ENCODE results near the gene TBX21.

Gene TBX21

GRCh38 chr17:47694581-47695428 is 38.2 kb upstream of the TBX21 start:
- H3K4me3 ChIP-seq (ENCODE audit: low read depth, low read length), result peak overlapping the region; percentile 55
- in situ Hi-C loops (cut with HindIII; ENCODE audit: low sequenced_read_pairs), result no loop called here
- TF ChIP-seq CTCF (IDR thresholded peaks at IDR 0.05; ENCODE audit: low read depth, low read length), result no peak
- DNase-seq (ENCODE audit: low read depth, low spot score), result no peak

GRCh38 chr17:47695429-47696376 is 37.3 kb upstream of the TBX21 start:
- in situ Hi-C loops (cut with HindIII; ENCODE audit: low sequenced_read_pairs), result no loop called here
- no peak for DNase-seq (ENCODE audit: low read depth, low spot score)
- no peak for TF ChIP-seq CTCF (IDR thresholded peaks at IDR 0.05; ENCODE audit: low read depth, low read length)
- H3K4me3 ChIP-seq (ENCODE audit: low read depth, low read length), result no peak overlapping the region

- TF ChIP-seq CTCF (IDR thresholded peaks at IDR 0.05; ENCODE audit: low read depth, low read length), result no peak
- in situ Hi-C loops (cut with HindIII; ENCODE audit: low sequenced_read_pairs), result no loop called here
- no peak for DNase-seq (ENCODE audit: low read depth, low spot score)
- no peak overlapping the region for H3K4me3 ChIP-seq (ENCODE audit: low read depth, low read length)
Observed at GRCh38 chr17:47696717-47697642, 36.1 kb upstream of the TBX21 start.

- H3K4me3 ChIP-seq (ENCODE audit: low read depth, low read length), result no peak overlapping the region
- no peak for DNase-seq (ENCODE audit: low read depth, low spot score)
- TF ChIP-seq CTCF (IDR thresholded peaks at IDR 0.05; ENCODE audit: low read depth, low read length), result no peak
- in situ Hi-C loops (cut with HindIII; ENCODE audit: low sequenced_read_pairs), result no loop called here
Observed at GRCh38 chr17:47697906-47698711, 34.9 kb upstream of the TBX21 start.

- TF ChIP-seq CTCF (IDR thresholded peaks at IDR 0.05; ENCODE audit: low read depth, low read length), result peak; percentile 95
- DNase-seq (ENCODE audit: low read depth, low spot score), result peak; percentile 42
- in situ Hi-C loops (cut with HindIII; ENCODE audit: low sequenced_read_pairs), result no loop called here
- no peak overlapping the region for H3K4me3 ChIP-seq (ENCODE audit: low read depth, low read length)
Observed at GRCh38 chr17:47698749-47699535, 34.1 kb upstream of the TBX21 start.
